HepG2 (cell line): ENCODE measurements around the gene C5orf47. TPM values are rescaled to one million over a fixed set of nuclear protein-coding genes. Genes with fewer than 3 reads are reported as not detected.
A peak's percentile ranks its signal among the peaks of the same experiment; 100 is the strongest.

Source experiments
- AHDC1 ChIP-seq: sonication (generic); formaldehyde crosslinking; IDR thresholded peaks from 2 replicates; pipeline ENCODE4 v1.5.1; 2020; ENCODE audit warnings: mild to moderate bottlenecking, missing genetic modification reagents, borderline replicate concordance
- HINFP ChIP-seq: sonication (generic); formaldehyde crosslinking; IDR thresholded peaks from 2 replicates; pipeline ENCODE4 v1.4.0; 2020; ENCODE audit warnings: low read depth, mild to moderate bottlenecking, missing genetic modification reagents
- KAT2B ChIP-seq: fragments of 150-350 bp; IDR thresholded peaks from 2 replicates; pipeline ENCODE4 v1.6.1; 2014; ENCODE audit warnings: low read depth, low read length, borderline replicate concordance
- MAZ ChIP-seq, 2 experiments: sonication (generic) in 1 of 2; formaldehyde crosslinking in 1 of 2; IDR thresholded peaks; 2 replicates each; pipeline versions ENCODE4 v1.5.0 to v1.6.1; 2012 to 2020; ENCODE audit warnings: low read depth in 2 of 2, mild to moderate bottlenecking in 2 of 2, borderline replicate concordance in 1 of 2, improper control_type of control experiment in 1 of 2, low read length in 1 of 2, missing genetic modification reagents in 1 of 2, moderate library complexity in 1 of 2
- MLXIP ChIP-seq: sonication (generic); formaldehyde crosslinking; IDR thresholded peaks from 2 replicates; pipeline ENCODE4 v1.9.0; 2021; ENCODE audit warnings: missing genetic modification reagents, borderline replicate concordance
- RORA ChIP-seq: sonication (generic); formaldehyde crosslinking; IDR thresholded peaks from 2 replicates; pipeline ENCODE4 v1.5.0; 2020; ENCODE audit warnings: mild to moderate bottlenecking, missing genetic modification reagents, moderate library complexity
- SIN3A ChIP-seq: IDR thresholded peaks from 2 replicates; pipeline ENCODE4 v1.6.1; 2011; ENCODE audit warnings: low read depth, mild to moderate bottlenecking, control low read depth, low read length, borderline replicate concordance
- TFDP1 ChIP-seq: IDR thresholded peaks from 2 replicates; pipeline ENCODE4 v1.6.1; 2016; ENCODE audit warnings: missing compliant biosample characterization, missing genetic modification reagents, borderline replicate concordance
- ZNF12 ChIP-seq: sonication (generic); formaldehyde crosslinking; IDR thresholded peaks from 2 replicates; pipeline ENCODE4 v1.5.0; 2020; ENCODE audit warnings: missing genetic modification reagents
- ZNF124 ChIP-seq: sonication (generic); formaldehyde crosslinking; IDR thresholded peaks from 2 replicates; pipeline ENCODE4 v1.4.0; 2020; ENCODE audit warnings: missing genetic modification reagents
- ZNF44 ChIP-seq: sonication (generic); formaldehyde crosslinking; IDR thresholded peaks from 2 replicates; pipeline ENCODE4 v1.5.1; 2020; ENCODE audit warnings: mild to moderate bottlenecking, missing genetic modification reagents
- ZNF512B ChIP-seq: sonication (generic); formaldehyde crosslinking; IDR thresholded peaks from 2 replicates; pipeline ENCODE4 v1.5.1; 2020; ENCODE audit warnings: missing genetic modification reagents, mild to moderate bottlenecking, borderline replicate concordance
- ZNF607 ChIP-seq: sonication (generic); formaldehyde crosslinking; IDR thresholded peaks from 2 replicates; pipeline ENCODE4 v1.5.1; 2020; ENCODE audit warnings: missing genetic modification reagents, mild to moderate bottlenecking, borderline replicate concordance
- polyA plus RNA-seq, 8 experiments: library from polyadenylated mRNA; depleted of rRNA in 3 of 8; stranded (reverse) in 7 of 8; unstranded in 1 of 8; fragments of >200 nt; fragmentation: Illumina TruSeq in 4 of 8; extraction: Trizol in 4 of 8; gene quantifications; 2 replicates each; pipeline versions ENCODE4 v1.2.1 to v1.2.3, GENCODE V29; 2011 to 2016; ENCODE audit warnings: low read depth in 4 of 8, missing spikeins in 1 of 8, mixed read lengths in 1 of 8; ENCODE audit not compliant: insufficient read depth in 1 of 8
- total RNA-seq, 5 experiments: library from RNA; depleted of rRNA; stranded (reverse); fragments of >200 nt; fragmentation: Illumina TruSeq; extraction: Trizol; gene quantifications; 2 replicates each; pipeline ENCODE4 v1.2.3, GENCODE V29; 2016; ENCODE audit warnings: low read depth in 1 of 5

The C5orf47 gene
- total and polyA plus RNA-seq, 2 of the 13 experiments (the other 11 are each of a cell fraction or from before 2014, with no cell fraction given): not detected

- TF ChIP-seq MLXIP (CRISPR knock-in tag) (no peak), ZNF512B (no peak), KAT2B (no peak), AHDC1 (CRISPR knock-in tag) (no peak), SIN3A (0 out of 2 replicates have a peak, but pooled peaks have one; percentile 41), TFDP1 (no peak), MAZ (IDR thresholded peaks at IDR 0.05; ENCODE audit: borderline replicate concordance, low read depth, low read length) (peak; percentile 96), MAZ (CRISPR knock-in tag; IDR thresholded peaks at IDR 0.05; ENCODE audit: low read depth) (peak; percentile 90), ZNF12 (CRISPR knock-in tag) (0 out of 2 replicates have a peak, but pooled peaks have one; percentile 14), ZNF124 (CRISPR knock-in tag) (0 out of 2 replicates have a peak, but pooled peaks have one; percentile 58), HINFP (peak; percentile 55; the same call in 1 of the 2 replicates), ZNF44 (CRISPR knock-in tag) (no peak), RORA (CRISPR knock-in tag) (no peak), ZNF607 (CRISPR knock-in tag) (no peak)
Observed at GRCh38 chr5:174045470-174046025, 56.6 kb downstream of the C5orf47 start, which contains the start of gene NSG2 (continued).
